K562 (cell line): ENCODE data around the gene PLD3. TPM values are rescaled to one million over a fixed set of nuclear protein-coding genes. Genes with fewer than 3 reads are reported as not detected.

Experiments
- ARNT ChIP-seq, 2 experiments: fragments of 450-650 bp; IDR thresholded peaks; 2 replicates each; pipeline ENCODE4 v1.6.1; 2016; ENCODE audit warnings: mild to moderate bottlenecking in 1 of 2
- BRCA1 ChIP-seq, 2 experiments: fragments of 450-650 bp in 1 of 2; sonication (generic) in 1 of 2; formaldehyde crosslinking in 1 of 2; IDR thresholded peaks; 2 replicates each; pipeline versions ENCODE4 v1.5.0 to v1.6.1; 2017 to 2020; ENCODE audit warnings: mild to moderate bottlenecking in 1 of 2, missing genetic modification reagents in 1 of 2
- CBFA2T3 ChIP-seq: fragments of 450-650 bp; IDR thresholded peaks from 2 replicates; pipeline ENCODE4 v1.6.1; 2017
- CREB1 ChIP-seq, 2 experiments: sonication (generic) in 1 of 2; formaldehyde crosslinking in 1 of 2; IDR thresholded peaks; 2 replicates each; pipeline versions ENCODE4 v1.6.1 to v1.8.0; 2012 to 2022; ENCODE audit warnings: inconsistent platforms in 1 of 2, mild to moderate bottlenecking in 1 of 2, missing genetic modification reagents in 1 of 2, moderate library complexity in 1 of 2
- CREBBP ChIP-seq: IDR thresholded peaks from one replicate; pipeline ENCODE4 v1.6.1; 2012; ENCODE audit warnings: low read depth, mild to moderate bottlenecking, control low read depth, inconsistent platforms, low read length
- DDX20 ChIP-seq: fragments of 450-650 bp; IDR thresholded peaks from 2 replicates; pipeline ENCODE4 v1.6.1; 2016; ENCODE audit warnings: missing genetic modification characterization, low read depth, mild to moderate bottlenecking, missing compliant biosample characterization, moderate library complexity
- ELF2 ChIP-seq: fragments of 250-450 bp; sonication (Bioruptor Pico); IDR thresholded peaks from 2 replicates; pipeline ENCODE4 v1.5.0; 2021; ENCODE audit warnings: mild to moderate bottlenecking
- HMBOX1 ChIP-seq: sonication (generic); IDR thresholded peaks from 2 replicates; pipeline ENCODE4 v1.6.1; 2016
- HMG20A ChIP-seq: fragments of 450-650 bp; formaldehyde crosslinking; conservative IDR thresholded peaks from 2 replicates; pipeline ENCODE4 v1.4.0; 2020; ENCODE audit warnings: mild to moderate bottlenecking, mixed read lengths
- KLF1 ChIP-seq: fragments of 450-650 bp; IDR thresholded peaks from 2 replicates; pipeline ENCODE4 v1.6.1; 2016; ENCODE audit warnings: missing genetic modification characterization, missing compliant biosample characterization
- MAFG ChIP-seq: fragments of 450-650 bp; conservative IDR thresholded peaks from 2 replicates; pipeline ENCODE4 v1.6.1; 2016; ENCODE audit warnings: missing genetic modification characterization, missing compliant biosample characterization
- POLR3G ChIP-seq: IDR thresholded peaks from 2 replicates; pipeline ENCODE4 v1.6.1; 2011; ENCODE audit not compliant: insufficient read length, insufficient replicate concordance; ENCODE audit errors: extremely low read depth
- SIN3B ChIP-seq: fragments of 450-650 bp; IDR thresholded peaks from 2 replicates; pipeline ENCODE4 v1.6.1; 2017; ENCODE audit warnings: low read depth, mild to moderate bottlenecking, moderate library complexity
- SRSF1 ChIP-seq: fragments of 200-400 bp; formaldehyde crosslinking; IDR thresholded peaks from 2 replicates; pipeline ENCODE4 v1.6.1; 2017; ENCODE audit warnings: mild to moderate bottlenecking, low read depth, low read length, moderate library complexity
- ZFP91 ChIP-seq: sonication (generic); formaldehyde crosslinking; IDR thresholded peaks from 2 replicates; pipeline ENCODE4 v1.8.0; 2022; ENCODE audit warnings: mild to moderate bottlenecking, missing genetic modification reagents
- ZNF175 ChIP-seq: fragments of 200-800 bp; sonication (Bioruptor generic); IDR thresholded peaks from 2 replicates; pipeline ENCODE4 v1.6.1; 2016; ENCODE audit warnings: low read depth, mild to moderate bottlenecking, missing genetic modification characterization, missing compliant biosample characterization
- ZNF23 ChIP-seq: fragments of 250-450 bp; sonication (Bioruptor Pico); IDR thresholded peaks from 2 replicates; pipeline ENCODE4 v1.4.0; 2020; ENCODE audit warnings: mild to moderate bottlenecking
- ZNF24 ChIP-seq: fragments of 450-650 bp; IDR thresholded peaks from 2 replicates; pipeline ENCODE4 v1.6.1; 2016
- polyA plus RNA-seq, 8 experiments: library from polyadenylated mRNA; depleted of rRNA in 4 of 8; stranded (reverse) in 5 of 8; unstranded in 3 of 8; fragments of >200 nt; fragmentation: Nextera tagmentation in 2 of 8; fragmentation: Illumina TruSeq in 1 of 8; extraction: Ambion mirVana in 2 of 8; extraction: Trizol in 1 of 8; gene quantifications; 2 replicates each; pipeline versions ENCODE4 v1.2.1 to v1.2.3, GENCODE V29; 2011 to 2014; ENCODE audit warnings: inconsistent platforms in 1 of 8, missing spikeins in 1 of 8
- total RNA-seq, 7 experiments: library from RNA; depleted of rRNA in 6 of 7; stranded (reverse); fragments of >200 nt in 6 of 7; fragmentation: Illumina TruSeq in 2 of 7; extraction: Trizol in 2 of 7; gene quantifications; 2 replicates each; pipeline versions ENCODE4 v1.2.1 to v1.2.3, GENCODE V29; 2011 to 2021; ENCODE audit warnings: low replicate concordance in 1 of 7
- TF ChIP-seq, protein P1 (sequence below): sonication (generic); formaldehyde crosslinking; IDR thresholded peaks from 2 replicates; pipeline ENCODE4 v1.8.0; 2022; ENCODE audit warnings: mild to moderate bottlenecking, missing genetic modification reagents

Gene PLD3
- total and polyA plus RNA-seq, 9 of the 15 experiments (the other 6 are each of a cell fraction or from before 2014, with no cell fraction given) = 2.3 to 128 (median 72.7) TPM

DNA sequence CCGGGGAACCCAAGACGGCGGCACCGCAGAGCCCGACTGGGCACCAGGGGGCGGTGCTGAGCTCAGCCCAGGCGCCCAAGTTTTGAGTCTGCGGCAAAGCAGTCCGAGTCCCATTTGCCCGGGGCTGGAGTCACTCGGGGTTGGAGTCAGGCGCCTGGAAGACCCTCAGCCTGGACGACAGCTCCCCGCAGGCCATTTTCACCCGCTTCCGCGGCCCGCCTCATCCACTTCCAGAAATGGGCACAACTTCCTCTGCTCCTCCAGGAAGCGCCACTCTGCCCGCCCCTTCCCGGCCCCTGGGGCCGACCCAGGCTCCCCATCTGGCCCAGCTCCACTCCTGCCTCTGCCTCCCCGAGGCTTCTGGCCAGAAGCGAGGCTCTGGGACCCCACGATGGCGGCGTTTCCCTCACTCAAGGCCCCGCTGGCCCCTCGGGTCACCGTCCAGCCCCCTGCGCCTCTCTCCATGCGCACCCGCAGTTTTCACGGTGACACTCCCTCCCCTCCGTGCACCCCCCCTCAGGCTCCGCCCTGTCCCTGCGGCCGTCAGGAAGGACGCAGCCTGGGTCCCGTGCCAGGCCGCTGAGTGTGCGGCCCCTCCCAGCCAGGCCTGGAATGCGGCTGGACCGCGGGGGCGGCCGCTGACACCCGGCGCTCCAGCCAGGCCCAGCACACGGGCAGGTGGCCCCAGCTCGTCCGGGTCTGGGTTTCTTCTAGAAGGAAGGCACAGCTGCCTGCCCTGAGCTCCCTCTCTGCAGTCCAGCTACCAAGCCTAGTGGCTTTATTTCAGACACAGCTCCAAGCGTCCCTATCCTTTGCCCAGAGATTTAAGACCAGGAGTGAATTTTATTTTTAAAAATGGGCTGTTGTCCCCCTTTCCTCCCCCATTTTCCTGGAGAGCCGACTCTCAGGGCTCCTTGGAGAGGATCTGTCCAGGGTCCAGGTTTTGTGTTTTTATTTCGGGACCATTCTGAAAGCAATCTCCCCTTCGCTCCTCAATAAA lies 72.6 kb downstream of the PLD3 start (continued):
- TF ChIP-seq ZNF175 (CRISPR knock-in tag) = no peak
- TF ChIP-seq, protein P1, sequence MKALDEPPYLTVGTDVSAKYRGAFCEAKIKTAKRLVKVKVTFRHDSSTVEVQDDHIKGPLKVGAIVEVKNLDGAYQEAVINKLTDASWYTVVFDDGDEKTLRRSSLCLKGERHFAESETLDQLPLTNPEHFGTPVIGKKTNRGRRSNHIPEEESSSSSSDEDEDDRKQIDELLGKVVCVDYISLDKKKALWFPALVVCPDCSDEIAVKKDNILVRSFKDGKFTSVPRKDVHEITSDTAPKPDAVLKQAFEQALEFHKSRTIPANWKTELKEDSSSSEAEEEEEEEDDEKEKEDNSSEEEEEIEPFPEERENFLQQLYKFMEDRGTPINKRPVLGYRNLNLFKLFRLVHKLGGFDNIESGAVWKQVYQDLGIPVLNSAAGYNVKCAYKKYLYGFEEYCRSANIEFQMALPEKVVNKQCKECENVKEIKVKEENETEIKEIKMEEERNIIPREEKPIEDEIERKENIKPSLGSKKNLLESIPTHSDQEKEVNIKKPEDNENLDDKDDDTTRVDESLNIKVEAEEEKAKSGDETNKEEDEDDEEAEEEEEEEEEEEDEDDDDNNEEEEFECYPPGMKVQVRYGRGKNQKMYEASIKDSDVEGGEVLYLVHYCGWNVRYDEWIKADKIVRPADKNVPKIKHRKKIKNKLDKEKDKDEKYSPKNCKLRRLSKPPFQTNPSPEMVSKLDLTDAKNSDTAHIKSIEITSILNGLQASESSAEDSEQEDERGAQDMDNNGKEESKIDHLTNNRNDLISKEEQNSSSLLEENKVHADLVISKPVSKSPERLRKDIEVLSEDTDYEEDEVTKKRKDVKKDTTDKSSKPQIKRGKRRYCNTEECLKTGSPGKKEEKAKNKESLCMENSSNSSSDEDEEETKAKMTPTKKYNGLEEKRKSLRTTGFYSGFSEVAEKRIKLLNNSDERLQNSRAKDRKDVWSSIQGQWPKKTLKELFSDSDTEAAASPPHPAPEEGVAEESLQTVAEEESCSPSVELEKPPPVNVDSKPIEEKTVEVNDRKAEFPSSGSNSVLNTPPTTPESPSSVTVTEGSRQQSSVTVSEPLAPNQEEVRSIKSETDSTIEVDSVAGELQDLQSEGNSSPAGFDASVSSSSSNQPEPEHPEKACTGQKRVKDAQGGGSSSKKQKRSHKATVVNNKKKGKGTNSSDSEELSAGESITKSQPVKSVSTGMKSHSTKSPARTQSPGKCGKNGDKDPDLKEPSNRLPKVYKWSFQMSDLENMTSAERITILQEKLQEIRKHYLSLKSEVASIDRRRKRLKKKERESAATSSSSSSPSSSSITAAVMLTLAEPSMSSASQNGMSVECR = no peak; the same call in 1 of the 2 replicates
- no peak for TF ChIP-seq BRCA1 (IDR thresholded peaks at IDR 0.05)
- TF ChIP-seq BRCA1 (CRISPR knock-in tag; IDR thresholded peaks at IDR 0.05) = no peak
- TF ChIP-seq CREBBP = no peak
- no peak for TF ChIP-seq HMBOX1
- no peak for TF ChIP-seq POLR3G
- peak; percentile 39; the same call in 1 of the 2 replicates for TF ChIP-seq SRSF1
- no peak for TF ChIP-seq SIN3B
- peak; percentile 4; the same call in 1 of the 2 replicates for TF ChIP-seq ELF2 (CRISPR knock-in tag)
- TF ChIP-seq HMG20A = no peak
- no peak for TF ChIP-seq ZNF23 (CRISPR knock-in tag)
- peak; percentile 73; the same call in 1 of the 2 replicates for TF ChIP-seq KLF1 (tag)
- TF ChIP-seq DDX20 = no peak
- no peak; the same call in 1 of the 2 replicates for TF ChIP-seq ZNF24
- TF ChIP-seq MAFG (tag) = no peak
- no peak for TF ChIP-seq CREB1 (IDR thresholded peaks at IDR 0.05)
- peak; percentile 75; the same call in 1 of the 2 replicates for TF ChIP-seq CREB1 (CRISPR knock-in tag; IDR thresholded peaks at IDR 0.05)
- TF ChIP-seq ARNT (IDR thresholded peaks at IDR 0.05) = no peak
- no peak for TF ChIP-seq ZFP91 (CRISPR knock-in tag)
- TF ChIP-seq CBFA2T3 = peak; percentile 64
